A549 treated with GW870086 at 1 μM for 4 hours (cell line): ENCODE data around the gene ASCC3. TPM values are rescaled to one million over a fixed set of nuclear protein-coding genes. Genes with fewer than 3 reads are reported as not detected.

Experiments used
- total RNA-seq: library from RNA; stranded (reverse); fragments of 200-300 nt; extraction: Qiagen RNA extraction; gene quantifications from 5 replicates; pipeline ENCODE4 v1.2.3, GENCODE V29; 2022; ENCODE audit warnings: low read depth

Gene ASCC3, protein sequence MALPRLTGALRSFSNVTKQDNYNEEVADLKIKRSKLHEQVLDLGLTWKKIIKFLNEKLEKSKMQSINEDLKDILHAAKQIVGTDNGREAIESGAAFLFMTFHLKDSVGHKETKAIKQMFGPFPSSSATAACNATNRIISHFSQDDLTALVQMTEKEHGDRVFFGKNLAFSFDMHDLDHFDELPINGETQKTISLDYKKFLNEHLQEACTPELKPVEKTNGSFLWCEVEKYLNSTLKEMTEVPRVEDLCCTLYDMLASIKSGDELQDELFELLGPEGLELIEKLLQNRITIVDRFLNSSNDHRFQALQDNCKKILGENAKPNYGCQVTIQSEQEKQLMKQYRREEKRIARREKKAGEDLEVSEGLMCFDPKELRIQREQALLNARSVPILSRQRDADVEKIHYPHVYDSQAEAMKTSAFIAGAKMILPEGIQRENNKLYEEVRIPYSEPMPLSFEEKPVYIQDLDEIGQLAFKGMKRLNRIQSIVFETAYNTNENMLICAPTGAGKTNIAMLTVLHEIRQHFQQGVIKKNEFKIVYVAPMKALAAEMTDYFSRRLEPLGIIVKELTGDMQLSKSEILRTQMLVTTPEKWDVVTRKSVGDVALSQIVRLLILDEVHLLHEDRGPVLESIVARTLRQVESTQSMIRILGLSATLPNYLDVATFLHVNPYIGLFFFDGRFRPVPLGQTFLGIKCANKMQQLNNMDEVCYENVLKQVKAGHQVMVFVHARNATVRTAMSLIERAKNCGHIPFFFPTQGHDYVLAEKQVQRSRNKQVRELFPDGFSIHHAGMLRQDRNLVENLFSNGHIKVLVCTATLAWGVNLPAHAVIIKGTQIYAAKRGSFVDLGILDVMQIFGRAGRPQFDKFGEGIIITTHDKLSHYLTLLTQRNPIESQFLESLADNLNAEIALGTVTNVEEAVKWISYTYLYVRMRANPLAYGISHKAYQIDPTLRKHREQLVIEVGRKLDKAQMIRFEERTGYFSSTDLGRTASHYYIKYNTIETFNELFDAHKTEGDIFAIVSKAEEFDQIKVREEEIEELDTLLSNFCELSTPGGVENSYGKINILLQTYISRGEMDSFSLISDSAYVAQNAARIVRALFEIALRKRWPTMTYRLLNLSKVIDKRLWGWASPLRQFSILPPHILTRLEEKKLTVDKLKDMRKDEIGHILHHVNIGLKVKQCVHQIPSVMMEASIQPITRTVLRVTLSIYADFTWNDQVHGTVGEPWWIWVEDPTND (N-terminal part only)
- total RNA-seq: 15.8 to 19.5 TPM (median 16.8 TPM) in 5 replicates

DNA sequence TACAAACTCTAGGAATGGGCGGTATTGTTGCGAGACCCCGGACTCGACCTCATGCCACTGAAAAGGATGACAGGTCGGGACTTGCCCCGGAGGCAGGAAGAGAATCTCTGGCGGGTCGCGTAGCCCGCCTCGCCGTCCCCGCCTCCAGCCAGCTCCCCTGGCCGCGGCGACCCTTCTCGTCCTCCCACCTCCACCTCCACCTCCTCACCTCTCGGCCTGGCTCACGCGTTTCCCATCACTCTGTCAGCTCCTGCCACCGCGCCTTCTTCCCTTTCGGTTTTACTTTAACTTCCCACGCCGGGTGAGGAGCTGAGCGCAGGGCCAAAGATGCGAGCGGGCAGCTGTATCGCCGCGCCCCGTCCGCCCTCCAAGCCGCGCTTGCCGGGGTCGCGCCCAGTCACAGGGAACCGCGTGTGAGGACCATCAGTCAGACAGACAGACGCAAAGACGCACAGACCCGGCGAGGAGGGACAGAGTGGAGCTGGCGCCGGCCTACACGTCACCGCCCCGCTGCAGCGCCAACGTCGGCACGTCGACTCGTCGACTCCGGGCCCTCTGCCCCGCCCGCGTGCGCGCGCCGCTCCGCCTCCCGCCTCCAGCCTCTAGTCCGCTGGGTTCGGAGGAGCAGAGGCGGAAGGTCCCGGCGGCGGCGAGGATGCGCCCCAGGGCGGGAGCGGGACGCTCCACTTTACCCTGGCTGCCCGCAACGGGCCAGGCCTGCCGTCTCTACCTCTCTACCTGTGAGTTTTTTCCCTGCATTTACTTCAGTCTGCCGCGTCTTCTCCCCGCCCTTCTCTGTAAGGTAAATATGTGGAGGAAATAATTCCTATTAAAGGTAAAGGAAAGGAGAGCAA is at the start of gene ASCC3:
Gene ASCC3 (minus strand): TSS at position 477 of the 854 bp plus-strand sequence. CDS start 13,332 bp downstream, outside the sequence.

DNA sequence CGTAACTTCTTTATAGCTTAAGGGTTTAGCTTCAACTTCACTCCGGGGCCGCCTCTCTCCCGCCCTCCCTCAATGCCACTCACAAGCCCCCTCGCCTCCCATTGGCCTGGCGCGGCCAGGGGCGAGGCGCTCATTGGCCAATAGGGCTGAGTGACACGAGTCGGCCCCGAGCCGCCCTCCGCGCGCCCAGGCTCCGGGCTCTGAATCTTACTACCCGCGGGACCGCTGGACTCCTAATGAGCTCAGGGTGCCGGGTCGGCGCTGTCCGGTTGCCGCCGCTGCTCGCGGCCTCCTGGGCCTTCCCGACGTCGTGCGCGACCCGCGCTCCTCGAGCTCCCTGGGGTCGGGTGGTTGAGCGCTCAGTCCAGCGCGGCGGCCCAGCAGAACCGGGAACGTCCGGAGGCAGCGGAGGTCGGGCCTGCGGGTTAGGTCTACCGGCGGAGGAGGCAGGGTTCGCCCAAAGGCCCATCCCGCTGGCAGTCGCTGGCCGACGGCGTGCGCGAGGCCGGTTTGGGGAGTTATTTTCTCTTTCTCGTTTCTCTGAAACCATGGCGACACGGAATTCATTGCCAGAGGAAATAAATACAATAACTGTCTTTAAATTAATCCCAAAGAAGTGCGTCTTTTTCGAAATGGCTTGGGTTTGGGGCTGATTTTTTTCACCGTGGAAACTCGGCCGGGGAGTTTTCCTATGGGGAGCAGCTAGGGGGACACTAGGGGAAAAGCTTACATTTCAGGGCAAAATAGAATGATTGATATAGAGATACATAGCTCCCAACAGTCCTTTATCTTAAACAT is 416.0 kb downstream of the ASCC3 start, which contains the start of gene SIM1:
Gene SIM1 (minus strand): TSS at position 19 of the 798 bp plus-strand sequence. CDS start 1,453 bp downstream, outside the sequence.

